Lower leg skin (tissue), 3 donors: ENCODE data around the gene NRTN.

Experiments
- POLR2A ChIP-seq, 2 donors: fragments of 450-650 bp; IDR thresholded peaks; one replicate each; pipeline ENCODE4 v1.6.1; 2016 to 2017; ENCODE audit warnings: antibody characterized with exemption in 2 of 2, mild to moderate bottlenecking in 1 of 2, moderate library complexity in 1 of 2
- TF ChIP-seq, protein P1 (sequence below), 3 donors: fragments of 450-650 bp; IDR thresholded peaks; one replicate each; pipeline ENCODE4 v1.5.1; 2016; ENCODE audit warnings: antibody characterized with exemption in 3 of 3, mild to moderate bottlenecking in 3 of 3, moderate library complexity in 2 of 3

DNA sequence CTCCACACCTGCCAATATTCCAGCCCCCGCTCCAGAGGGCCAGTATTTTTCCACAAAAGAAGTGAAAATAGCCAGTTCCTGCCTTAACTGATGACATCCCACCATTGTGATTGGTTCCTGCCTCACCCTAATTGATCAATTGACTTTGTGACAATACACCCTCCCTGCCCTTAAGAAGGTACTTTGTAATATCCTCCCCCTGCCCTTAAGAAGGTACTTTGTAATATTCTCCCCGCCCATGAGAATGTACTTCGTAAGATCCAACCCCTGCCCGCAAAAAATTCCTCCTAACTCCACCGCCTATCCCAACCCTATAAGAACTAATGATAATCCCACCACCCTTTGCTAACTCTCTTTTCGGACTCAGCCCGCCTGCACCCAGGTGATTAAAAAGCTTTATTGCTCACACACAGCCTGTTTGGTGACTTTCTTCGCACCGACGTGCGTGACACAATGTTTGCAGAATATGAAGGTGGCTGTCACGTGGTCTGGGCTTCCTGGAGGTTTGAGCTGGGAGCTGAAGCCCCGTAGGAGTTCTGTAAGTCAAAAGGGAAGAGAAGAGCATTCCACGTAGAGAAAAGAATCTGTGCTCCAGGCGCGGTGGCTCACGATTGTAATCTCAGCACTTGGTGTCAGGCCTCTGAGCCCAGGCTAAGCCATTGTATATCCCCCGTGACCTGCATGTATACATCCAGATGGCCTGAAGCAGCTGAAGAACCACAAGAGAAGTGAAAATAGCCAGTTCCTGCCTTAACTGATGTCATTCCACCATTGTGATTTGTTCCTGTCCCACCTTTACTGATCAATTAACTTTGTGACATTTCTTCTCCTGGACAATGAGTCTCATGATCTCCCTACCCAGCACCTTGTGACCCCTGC is 52.6 kb downstream of the NRTN start:
- TF ChIP-seq, protein P1, sequence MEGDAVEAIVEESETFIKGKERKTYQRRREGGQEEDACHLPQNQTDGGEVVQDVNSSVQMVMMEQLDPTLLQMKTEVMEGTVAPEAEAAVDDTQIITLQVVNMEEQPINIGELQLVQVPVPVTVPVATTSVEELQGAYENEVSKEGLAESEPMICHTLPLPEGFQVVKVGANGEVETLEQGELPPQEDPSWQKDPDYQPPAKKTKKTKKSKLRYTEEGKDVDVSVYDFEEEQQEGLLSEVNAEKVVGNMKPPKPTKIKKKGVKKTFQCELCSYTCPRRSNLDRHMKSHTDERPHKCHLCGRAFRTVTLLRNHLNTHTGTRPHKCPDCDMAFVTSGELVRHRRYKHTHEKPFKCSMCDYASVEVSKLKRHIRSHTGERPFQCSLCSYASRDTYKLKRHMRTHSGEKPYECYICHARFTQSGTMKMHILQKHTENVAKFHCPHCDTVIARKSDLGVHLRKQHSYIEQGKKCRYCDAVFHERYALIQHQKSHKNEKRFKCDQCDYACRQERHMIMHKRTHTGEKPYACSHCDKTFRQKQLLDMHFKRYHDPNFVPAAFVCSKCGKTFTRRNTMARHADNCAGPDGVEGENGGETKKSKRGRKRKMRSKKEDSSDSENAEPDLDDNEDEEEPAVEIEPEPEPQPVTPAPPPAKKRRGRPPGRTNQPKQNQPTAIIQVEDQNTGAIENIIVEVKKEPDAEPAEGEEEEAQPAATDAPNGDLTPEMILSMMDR (IDR thresholded peaks at IDR 0.05): no peak
- no peak for TF ChIP-seq POLR2A (IDR thresholded peaks at IDR 0.05)
